ENCODE data around the gene SPSB4. TPM values are rescaled to one million over a fixed set of nuclear protein-coding genes. Genes with fewer than 3 reads are reported as not detected.

The SPSB4 gene
- total and polyA plus RNA-seq, 2 of the 8 experiments (the other 6 are each of a cell fraction or from before 2014, with no cell fraction given): 15.1 to 17.2 TPM

DNA sequence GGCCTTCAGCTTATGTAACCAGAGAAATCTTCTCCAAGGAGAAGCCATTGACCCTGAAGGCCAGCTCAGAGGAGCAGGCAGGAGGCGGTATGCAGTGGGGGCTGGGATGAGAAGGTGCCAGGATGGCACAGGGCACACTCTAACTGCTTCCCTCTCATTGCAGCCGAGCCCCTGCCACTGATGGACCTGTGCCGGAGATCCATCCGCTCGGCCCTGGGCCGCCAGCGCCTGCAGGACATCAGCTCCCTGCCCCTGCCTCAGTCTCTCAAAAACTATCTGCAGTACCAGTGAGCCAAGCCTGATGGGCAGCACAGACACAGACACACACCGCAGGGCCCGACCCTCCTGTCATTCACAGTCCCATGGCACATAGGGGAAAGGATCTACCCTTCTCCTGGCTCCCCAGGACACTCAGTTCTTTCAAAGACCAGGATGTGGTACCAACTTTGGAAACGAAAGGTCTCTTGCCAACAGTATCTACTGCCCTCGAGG, 95.9 kb downstream of the SPSB4 start:
- Histone ChIP-seq H3K56ac (replicated peaks; ENCODE audit: insufficient read length, low read depth, low read length) (no peak overlapping the region), H2BK5ac (ENCODE audit: low read depth, low read length) (no peak overlapping the region), H2BK120ac (replicated peaks; ENCODE audit: low read depth, low read length) (no peak overlapping the region), H3K23ac (ENCODE audit: insufficient read length) (no peak overlapping the region), H2AK5ac (ENCODE audit: low read depth, low read length) (no peak overlapping the region), H3K36me3 (ENCODE audit: control insufficient read depth in 2 of 4, insufficient read depth in 4 of 4, low read length in 3 of 4) (no peaks in the 10 kb centered on the region), H2BK15ac (ENCODE audit: low read length) (no peak overlapping the region), H3K27ac (ENCODE audit: low read depth, low read length) (no peak overlapping the region), H3K4me3 (ENCODE audit: extremely low read depth in 1 of 4, insufficient read depth in 2 of 4, low read depth in 3 of 4, low read length in 4 of 4) (no peak overlapping the region), H2BK20ac (ENCODE audit: low read length) (no peak overlapping the region), H3K27me3 (replicated peaks in 1 of 4; ENCODE audit: control insufficient read depth in 3 of 4, extremely low read depth in 1 of 4, insufficient read depth in 3 of 4, low read length in 3 of 4) (no peaks in the 10 kb centered on the region), H2AFZ (ENCODE audit: low read length) (no peak overlapping the region), H3K14ac (ENCODE audit: insufficient read length) (no peak overlapping the region), H3K4ac (replicated peaks; ENCODE audit: insufficient read length, low read depth, low read length) (no peak overlapping the region), H3K9me3 (ENCODE audit: insufficient read depth in 2 of 2, low read depth in 1 of 2, low read length in 1 of 2) (peaks cover 8% of the 10 kb centered on the region in 2 experiments; a peak in 2 of 4 replicates), H2BK12ac (ENCODE audit: low read depth, low read length) (no peak overlapping the region), H3K4me1 (replicated peaks in 1 of 4; ENCODE audit: control insufficient read depth in 3 of 4, insufficient read depth in 4 of 4, low read length in 3 of 4) (peaks cover 2 to 4% (median 3%) of the 10 kb centered on the region in 4 experiments; a peak in 5 of 7 replicates), H4K91ac (replicated peaks; ENCODE audit: insufficient read length, low read length) (no peak overlapping the region), H4K8ac (ENCODE audit: extremely low read depth, insufficient read depth, low read length) (no peak overlapping the region), H3K79me2 (ENCODE audit: control insufficient read depth in 1 of 2, insufficient read depth in 2 of 2, low read length in 2 of 2) (peaks cover 0 to 3% of the 10 kb centered on the region in 2 experiments; a peak in 1 of 4 replicates), H3K79me1 (ENCODE audit: low read depth, low read length) (no peaks in the 10 kb centered on the region; the same call in 1 of the 2 replicates), H3K4me2 (ENCODE audit: insufficient read depth in 1 of 2, low read depth in 2 of 2, low read length in 2 of 2) (no peak overlapping the region), H3K23me2 (ENCODE audit: low read depth, low read length) (no peaks in the 10 kb centered on the region), H4K20me1 (replicated peaks in 1 of 2; ENCODE audit: control insufficient read depth in 1 of 2, insufficient read depth in 2 of 2, low read length in 2 of 2) (no peaks in the 10 kb centered on the region), H3K9ac (replicated peaks in 1 of 4; ENCODE audit: extremely low read depth in 1 of 4, low read depth in 3 of 4, low read length in 3 of 4) (no peak overlapping the region), H3K18ac (ENCODE audit: extremely low read depth, low read length) (no peak overlapping the region), H4K5ac (ENCODE audit: insufficient read length, low read depth, low read length) (no peak overlapping the region)
- CTCF ChIA-PET (ENCODE audit: partially characterized antibody): interaction anchor here (1.4 to 2.5 kb wide), 3 partner anchors 31 to 147 kb away, joined by 4 to 22 read pairs (median 6); no protein-coding TSS in a partner anchor
- WGBS, 2 experiments (ENCODE audit: extremely low coverage in 1 of 2, insufficient coverage in 1 of 2, insufficient read length in 1 of 2, insufficient replicate concordance in 2 of 2, low coverage in 1 of 2, low lambda C conversion rate in 2 of 2, missing lambda C conversion rate in 1 of 2): 94% methylated on average over 11 of the region's 11 CpGs; no CpG with 5 or more reads in 1 of the 2 experiments
- FAIRE-seq (no peak), DNase-seq (ENCODE audit: low read depth in 1 of 2, low spot score in 2 of 2) (no peak)
- POLR2A ChIA-PET (ENCODE audit: partially characterized antibody): no interaction called here
- TF ChIP-seq ZNF274 (IDR thresholded peaks at IDR 0.05; ENCODE audit: borderline replicate concordance, extremely low read depth, low read length) (no peak), EZH2 (IDR thresholded peaks at IDR 0.05; ENCODE audit: low read depth, low read length, severe bottlenecking) (no peak), SUZ12 (IDR thresholded peaks at IDR 0.05; ENCODE audit: low read length) (no peak), RNF2 (IDR thresholded peaks at IDR 0.05; ENCODE audit: borderline replicate concordance, low read depth, low read length, missing control alignments, poor library complexity, severe bottlenecking) (no peak), CTBP2 (IDR thresholded peaks at IDR 0.05; ENCODE audit: borderline replicate concordance, insufficient read depth, insufficient read length, low read length) (no peak), HDAC6 (IDR thresholded peaks at IDR 0.05; ENCODE audit: low read depth, low read length) (no peak), GTF2F1 (IDR thresholded peaks at IDR 0.05; ENCODE audit: borderline replicate concordance, low read depth, low read length) (no peak), POLR2AphosphoS5 (IDR thresholded peaks at IDR 0.05; ENCODE audit: low read depth, low read length) (no peak), KDM4A (IDR thresholded peaks at IDR 0.05; ENCODE audit: low read depth, low read length, severe bottlenecking) (no peak)
- TF ChIP-seq, protein P1, sequence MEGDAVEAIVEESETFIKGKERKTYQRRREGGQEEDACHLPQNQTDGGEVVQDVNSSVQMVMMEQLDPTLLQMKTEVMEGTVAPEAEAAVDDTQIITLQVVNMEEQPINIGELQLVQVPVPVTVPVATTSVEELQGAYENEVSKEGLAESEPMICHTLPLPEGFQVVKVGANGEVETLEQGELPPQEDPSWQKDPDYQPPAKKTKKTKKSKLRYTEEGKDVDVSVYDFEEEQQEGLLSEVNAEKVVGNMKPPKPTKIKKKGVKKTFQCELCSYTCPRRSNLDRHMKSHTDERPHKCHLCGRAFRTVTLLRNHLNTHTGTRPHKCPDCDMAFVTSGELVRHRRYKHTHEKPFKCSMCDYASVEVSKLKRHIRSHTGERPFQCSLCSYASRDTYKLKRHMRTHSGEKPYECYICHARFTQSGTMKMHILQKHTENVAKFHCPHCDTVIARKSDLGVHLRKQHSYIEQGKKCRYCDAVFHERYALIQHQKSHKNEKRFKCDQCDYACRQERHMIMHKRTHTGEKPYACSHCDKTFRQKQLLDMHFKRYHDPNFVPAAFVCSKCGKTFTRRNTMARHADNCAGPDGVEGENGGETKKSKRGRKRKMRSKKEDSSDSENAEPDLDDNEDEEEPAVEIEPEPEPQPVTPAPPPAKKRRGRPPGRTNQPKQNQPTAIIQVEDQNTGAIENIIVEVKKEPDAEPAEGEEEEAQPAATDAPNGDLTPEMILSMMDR (IDR thresholded peaks at IDR 0.05; ENCODE audit: control extremely low read depth in 1 of 3, insufficient read depth in 1 of 3, low read depth in 1 of 3, low read length in 3 of 3): no peak

All from H1 (cell line).